Right cardiac atrium (tissue), 5 donors: ENCODE results near the gene GP1BA. TPM values are rescaled to one million over a fixed set of nuclear protein-coding genes. Genes with fewer than 3 reads are reported as not detected.
A peak's percentile ranks its signal among the peaks of the same experiment; 100 is the strongest.
"Not testable (repeated sequence)": the region's sequence is repeated elsewhere in the genome, so short reads cannot be mapped to it uniquely, and the experiment has no call there.

Experiments used
- ATAC-seq, 2 donors: fragments of 200-7000 bp; cut with Tn5 transposase; one replicate each; pipeline versions ENCODE4 v1.8.0 to v1.9.1; 2020; ENCODE audit warnings: moderate library complexity in 2 of 2, mild to moderate bottlenecking in 1 of 2
- DNase-seq, 3 donors: peaks; one replicate each; pipeline ENCODE4 v3.0.0-alpha.2; 2020
- H3K27ac ChIP-seq: one replicate; pipeline ENCODE4 v1.5.1; 2013; ENCODE audit warnings: mild to moderate bottlenecking, low read length, control low read depth, moderate library complexity
- H3K27me3 ChIP-seq: one replicate; pipeline ENCODE4 v1.6.1; 2013; ENCODE audit not compliant: control insufficient read depth, insufficient read depth
- H3K4me1 ChIP-seq: one replicate; pipeline ENCODE4 v1.6.1; 2013; ENCODE audit warnings: low read length; ENCODE audit not compliant: control insufficient read depth, insufficient read depth
- H3K4me3 ChIP-seq: one replicate; pipeline ENCODE4 v1.5.1; 2013; ENCODE audit warnings: low read length, control low read depth
- H3K9me3 ChIP-seq: one replicate; pipeline ENCODE4 v1.6.1; 2013; ENCODE audit warnings: low read length; ENCODE audit not compliant: control insufficient read depth
- WGBS: extraction: QIAGEN DNeasy Blood & Tissue Kit; methylation state at CpG from one replicate; pipeline ENCODE4 v1.1.7; 2013; 5-methylcytosine and 5-hydroxymethylcytosine counted together
- intact Hi-C, 4 donors: fragments of 100-400 bp; cut with DNase I; formaldehyde crosslinking; loops; one replicate each; pipeline versions ENCODE4 v1.11.0 to v1.14.0; 2022 to 2023
- polyA plus RNA-seq: library from polyadenylated mRNA; stranded (reverse); fragments of 200-250 nt; gene quantifications from one replicate; pipeline ENCODE4 v1.2.3, GENCODE V29; 2013
- total RNA-seq, 4 donors: library from RNA; stranded (reverse); fragmentation: NEBNext Ultra II Directional; extraction: Animal tissue kit (Norgen Biotek cat#: 25700); gene quantifications; one replicate each; pipeline ENCODE4 v1.2.1, GENCODE V29; 2021
- donor health status: healthy with polysubstance abuse.
- donor health status: DM: no; HTN: yes; CAD: no.
- donor health status: DM: no; HTN: no; CAD: no.
- donor health status: DM: no; HTN: yes; CAD: no; lungs with severe emphysema.
- donor health status: DM: yes; HTN: yes; CAD: no.

Gene GP1BA
- total and polyA plus RNA-seq, 5 donors = 0.16 to 0.23 TPM; not detected in 3

DNA sequence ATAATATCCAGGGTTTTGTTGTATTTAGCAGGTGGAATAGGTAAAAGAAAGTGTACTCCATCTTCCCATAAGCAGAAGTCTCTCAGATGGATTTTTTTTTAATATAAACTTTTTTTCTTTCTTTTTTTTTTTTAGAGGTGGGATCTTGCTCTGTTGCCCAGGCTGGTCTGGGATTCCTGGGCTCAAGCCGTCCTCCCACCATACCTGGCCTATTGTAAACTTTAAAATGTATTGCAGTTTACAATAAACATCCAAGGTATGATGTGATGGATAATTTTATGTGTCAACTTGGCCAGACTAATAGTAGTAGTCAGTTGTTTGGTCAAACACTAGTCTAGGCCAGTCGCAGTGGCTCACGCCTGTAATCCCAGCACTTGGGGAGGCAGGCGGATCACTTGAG is 10.8 kb upstream of the GP1BA start:
- ATAC-seq (no peak), DNase-seq (no peak)
- Histone ChIP-seq H3K27ac (no peak overlapping the region), H3K4me1 (no peaks in the 10 kb centered on the region), H3K4me3 (no peak overlapping the region), H3K9me3 (no peaks in the 10 kb centered on the region), H3K27me3 (no peaks in the 10 kb centered on the region)
- 91% methylated on average over 4 of the region's 4 CpGs for WGBS
- intact Hi-C loops = no loop called here

DNA sequence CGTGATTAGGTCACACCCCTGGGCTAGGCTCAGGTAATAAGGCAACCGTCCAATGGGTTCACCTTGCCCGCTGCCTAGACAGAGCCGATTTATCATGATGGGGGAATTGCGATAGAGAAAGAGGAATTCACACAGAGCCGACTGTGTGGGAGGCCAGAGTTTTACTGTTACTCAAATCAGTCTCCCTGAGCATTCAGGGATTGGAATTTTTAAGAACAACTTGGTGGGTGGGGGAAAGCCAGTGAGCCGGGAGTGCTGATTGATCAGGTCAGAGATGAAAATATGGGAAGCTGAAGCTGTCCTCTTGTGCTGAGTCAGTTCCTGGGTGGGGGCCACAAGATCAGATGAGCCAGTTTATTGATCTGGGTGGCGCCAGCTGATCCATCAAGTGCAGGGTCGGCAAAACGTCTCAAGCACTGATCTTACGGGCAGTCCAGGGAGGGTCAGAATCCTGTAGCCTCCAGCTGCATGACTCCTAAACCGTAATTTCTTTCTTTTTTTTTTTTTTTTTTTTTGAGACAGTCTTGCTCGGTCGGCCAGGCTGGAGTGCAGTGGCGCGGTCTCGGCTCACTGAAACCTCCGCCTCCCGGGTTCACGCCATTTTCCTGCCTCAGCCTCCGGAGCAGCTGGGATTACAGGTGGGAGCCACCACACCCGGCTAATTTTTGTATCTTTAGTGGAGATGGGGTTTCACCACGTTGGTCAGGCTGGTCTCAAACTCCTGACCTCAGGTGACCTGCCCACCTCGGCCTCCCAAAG is 5.3 kb upstream of the GP1BA start:
- H3K9me3 ChIP-seq, H3K4me3 ChIP-seq, DNase-seq, H3K4me1 ChIP-seq, ATAC-seq, H3K27ac ChIP-seq, intact Hi-C loops, H3K27me3 ChIP-seq: not testable (repeated sequence)
- WGBS = 83% methylated on average over 24 of the region's 24 CpGs

DNA sequence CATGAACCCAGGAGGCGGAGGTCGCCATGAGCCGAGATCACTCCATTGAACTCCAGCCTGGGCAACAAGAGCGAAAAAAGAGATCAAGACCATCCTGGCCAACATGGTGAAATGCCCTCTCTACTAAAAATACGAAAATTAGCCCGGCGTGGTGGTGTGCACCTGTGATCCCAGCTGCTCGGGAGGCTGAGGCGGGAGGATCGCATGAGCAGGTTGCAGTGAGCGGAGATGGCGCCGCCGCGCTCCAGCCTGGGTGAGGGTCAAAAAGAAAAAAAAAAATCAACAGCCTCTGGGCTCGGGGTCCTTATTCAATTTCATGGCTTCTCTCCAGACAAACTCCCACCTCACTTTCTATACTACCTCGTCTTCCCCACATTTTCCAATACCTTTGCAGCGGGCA is 3.2 kb upstream of the GP1BA start:
- no peaks in the 10 kb centered on the region for H3K9me3 ChIP-seq
- intact Hi-C loops = no loop called here
- WGBS = 97% methylated on average over 18 of the region's 18 CpGs

DNA sequence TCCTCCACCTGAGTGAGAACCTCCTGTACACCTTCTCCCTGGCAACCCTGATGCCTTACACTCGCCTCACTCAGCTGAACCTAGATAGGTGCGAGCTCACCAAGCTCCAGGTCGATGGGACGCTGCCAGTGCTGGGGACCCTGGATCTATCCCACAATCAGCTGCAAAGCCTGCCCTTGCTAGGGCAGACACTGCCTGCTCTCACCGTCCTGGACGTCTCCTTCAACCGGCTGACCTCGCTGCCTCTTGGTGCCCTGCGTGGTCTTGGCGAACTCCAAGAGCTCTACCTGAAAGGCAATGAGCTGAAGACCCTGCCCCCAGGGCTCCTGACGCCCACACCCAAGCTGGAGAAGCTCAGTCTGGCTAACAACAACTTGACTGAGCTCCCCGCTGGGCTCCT is 679 bp downstream of the GP1BA start:
- H3K4me3 ChIP-seq = no peak overlapping the region
- no peaks in the 10 kb centered on the region for H3K9me3 ChIP-seq
- no peaks in the 10 kb centered on the region for H3K27me3 ChIP-seq
- WGBS = 95% methylated on average over 12 of the region's 12 CpGs
- no peak overlapping the region for H3K27ac ChIP-seq
- intact Hi-C loops = loop anchor here in 1 of 4 donors (10.0 kb wide), 1 partner anchor 52 kb away; the partner anchor contains the start of gene CAMTA2
- DNase-seq = no peak
- peaks cover 5% of the 10 kb centered on the region for H3K4me1 ChIP-seq
- ATAC-seq = no peak

More for the DNA sequence above, 3.2 kb upstream of the GP1BA start:
- ATAC-seq (no peak), DNase-seq (no peak)
- Histone ChIP-seq H3K4me3 (no peak overlapping the region), H3K27ac (no peak overlapping the region), H3K4me1 (peaks cover under 1% of the 10 kb centered on the region), H3K27me3 (no peaks in the 10 kb centered on the region)

DNA sequence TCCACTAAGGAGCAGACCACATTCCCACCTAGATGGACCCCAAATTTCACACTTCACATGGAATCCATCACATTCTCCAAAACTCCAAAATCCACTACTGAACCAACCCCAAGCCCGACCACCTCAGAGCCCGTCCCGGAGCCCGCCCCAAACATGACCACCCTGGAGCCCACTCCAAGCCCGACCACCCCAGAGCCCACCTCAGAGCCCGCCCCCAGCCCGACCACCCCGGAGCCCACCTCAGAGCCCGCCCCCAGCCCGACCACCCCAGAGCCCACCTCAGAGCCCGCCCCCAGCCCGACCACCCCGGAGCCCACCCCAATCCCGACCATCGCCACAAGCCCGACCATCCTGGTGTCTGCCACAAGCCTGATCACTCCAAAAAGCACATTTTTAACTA is 1.6 kb downstream of the GP1BA start:
- DNase-seq (no peak), ATAC-seq (no peak)
- intact Hi-C loops = loop anchor here in 1 of 4 donors (10.0 kb wide), 1 partner anchor 51 kb away; the partner anchor contains the start of gene CAMTA2
- Histone ChIP-seq H3K9me3 (no peaks in the 10 kb centered on the region), H3K4me3 (no peak overlapping the region), H3K27me3 (no peaks in the 10 kb centered on the region), H3K27ac (peak overlapping the region; percentile 66), H3K4me1 (peaks cover 6% of the 10 kb centered on the region)
- 80% methylated on average over 16 of the region's 16 CpGs for WGBS

DNA sequence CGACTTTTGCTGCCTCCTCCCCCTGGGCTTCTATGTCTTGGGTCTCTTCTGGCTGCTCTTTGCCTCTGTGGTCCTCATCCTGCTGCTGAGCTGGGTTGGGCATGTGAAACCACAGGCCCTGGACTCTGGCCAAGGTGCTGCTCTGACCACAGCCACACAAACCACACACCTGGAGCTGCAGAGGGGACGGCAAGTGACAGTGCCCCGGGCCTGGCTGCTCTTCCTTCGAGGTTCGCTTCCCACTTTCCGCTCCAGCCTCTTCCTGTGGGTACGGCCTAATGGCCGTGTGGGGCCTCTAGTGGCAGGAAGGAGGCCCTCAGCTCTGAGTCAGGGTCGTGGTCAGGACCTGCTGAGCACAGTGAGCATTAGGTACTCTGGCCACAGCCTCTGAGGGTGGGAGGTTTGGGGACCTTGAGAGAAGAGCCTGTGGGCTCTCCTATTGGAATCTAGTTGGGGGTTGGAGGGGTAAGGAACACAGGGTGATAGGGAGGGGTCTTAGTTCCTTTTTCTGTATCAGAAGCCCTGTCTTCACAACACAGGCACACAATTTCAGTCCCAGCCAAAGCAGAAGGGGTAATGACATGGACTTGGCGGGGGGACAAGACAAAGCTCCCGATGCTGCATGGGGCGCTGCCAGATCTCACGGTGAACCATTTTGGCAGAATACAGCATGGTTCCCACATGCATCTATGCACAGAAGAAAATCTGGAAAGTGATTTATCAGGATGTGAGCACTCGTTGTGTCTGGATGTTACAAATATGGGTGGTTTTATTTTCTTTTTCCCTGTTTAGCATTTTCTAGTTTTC is 2.3 kb downstream of the GP1BA start:
- DNase-seq = peak in 2 of 3 donors; percentile 67 to 79
- intact Hi-C loops = loop anchor here in 1 of 4 donors (10.0 kb wide), 1 partner anchor 50 kb away; the partner anchor contains the start of gene CAMTA2
- Histone ChIP-seq H3K27ac (peak overlapping the region; percentile 66), H3K4me1 (peaks cover 9% of the 10 kb centered on the region), H3K4me3 (no peak overlapping the region), H3K27me3 (no peaks in the 10 kb centered on the region), H3K9me3 (no peaks in the 10 kb centered on the region)
- WGBS = 17% methylated on average over 14 of the region's 14 CpGs
- ATAC-seq = peak; percentile 28 to 38

DNA sequence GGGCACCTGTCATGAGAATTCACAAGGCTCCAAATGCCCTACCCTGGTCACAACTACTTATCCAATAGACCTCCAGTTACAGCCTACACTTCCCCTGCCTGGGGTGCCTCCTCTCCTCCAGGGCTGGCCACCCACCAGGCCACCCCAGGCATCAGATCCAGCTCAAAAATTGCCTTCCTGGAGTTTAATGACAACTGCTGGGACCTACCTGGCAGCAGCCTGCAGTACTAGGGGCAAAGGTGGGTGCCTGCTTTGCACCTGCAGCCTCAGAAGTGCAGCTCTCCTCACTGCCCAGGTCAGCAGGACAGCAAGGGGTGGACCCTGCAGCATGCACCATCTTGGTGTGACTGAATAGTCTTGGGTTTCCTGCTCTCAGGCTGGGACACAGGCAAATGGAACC is 3.6 kb downstream of the GP1BA start:
- ATAC-seq = no peak
- DNase-seq = no peak
- intact Hi-C loops = loop anchor here in 1 of 4 donors (10.0 kb wide), 1 partner anchor 49 kb away; the partner anchor contains the start of gene CAMTA2
- Histone ChIP-seq H3K27me3 (no peaks in the 10 kb centered on the region), H3K9me3 (no peaks in the 10 kb centered on the region), H3K4me1 (peaks cover 9% of the 10 kb centered on the region), H3K27ac (no peak overlapping the region), H3K4me3 (no peak overlapping the region)

DNA sequence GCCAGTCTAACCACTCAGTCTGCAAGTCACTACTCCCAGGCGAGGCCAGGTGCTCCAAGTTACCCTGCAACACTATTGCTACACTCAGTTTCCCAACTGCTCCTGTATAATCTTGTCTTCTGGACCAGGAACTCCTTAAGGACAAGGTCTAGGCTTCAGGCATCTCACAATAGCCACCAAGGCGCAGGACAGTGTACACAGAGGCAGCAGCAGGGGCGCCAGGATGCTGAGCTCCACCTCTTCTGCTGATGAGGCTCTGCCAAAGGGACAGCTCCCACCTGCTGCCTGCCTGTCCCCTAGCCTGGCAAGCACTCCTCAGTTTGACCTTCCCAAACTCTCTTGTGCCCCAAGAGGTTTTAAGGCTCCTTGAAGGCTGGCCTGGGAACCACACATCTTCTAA is 4.4 kb downstream of the GP1BA start:
- Histone ChIP-seq H3K9me3 (no peaks in the 10 kb centered on the region), H3K27me3 (no peaks in the 10 kb centered on the region), H3K4me1 (peaks cover 11% of the 10 kb centered on the region), H3K27ac (no peak overlapping the region), H3K4me3 (no peak overlapping the region)
- DNase-seq (no peak), ATAC-seq (no peak)
- intact Hi-C loops = loop anchor here in 1 of 4 donors (10.0 kb wide), 1 partner anchor 48 kb away; the partner anchor contains the start of gene CAMTA2
- WGBS = 87% methylated on average over 3 of the region's 3 CpGs

DNA sequence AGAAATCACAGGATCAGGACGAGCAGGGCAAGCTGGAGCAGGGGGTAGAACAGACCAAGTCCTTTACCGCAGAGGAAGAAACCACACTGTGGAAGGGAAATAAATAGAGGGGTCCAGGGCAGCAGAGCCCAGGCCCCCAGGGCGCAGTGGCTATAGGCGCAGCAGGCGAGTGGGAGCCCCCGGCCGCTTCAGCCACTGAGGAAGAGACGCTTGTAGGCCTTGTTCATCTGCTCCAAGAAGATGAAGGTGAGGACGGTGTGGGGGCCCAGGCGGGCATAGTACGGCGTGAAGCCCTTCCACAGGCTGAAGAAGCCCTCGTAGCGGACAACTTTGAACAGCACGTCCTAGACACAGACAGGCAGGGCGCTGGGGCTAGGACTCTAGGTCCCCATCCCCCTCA is 5.5 kb downstream of the GP1BA start:
- Histone ChIP-seq H3K4me1 (peaks cover 11% of the 10 kb centered on the region), H3K9me3 (no peaks in the 10 kb centered on the region), H3K27ac (no peak overlapping the region), H3K27me3 (no peaks in the 10 kb centered on the region), H3K4me3 (no peak overlapping the region)
- DNase-seq (no peak), ATAC-seq (no peak)
- intact Hi-C loops = loop anchor here in 1 of 4 donors (10.0 kb wide), 1 partner anchor 47 kb away; the partner anchor contains the start of gene CAMTA2
- WGBS = 90% methylated on average over 16 of the region's 16 CpGs

DNA sequence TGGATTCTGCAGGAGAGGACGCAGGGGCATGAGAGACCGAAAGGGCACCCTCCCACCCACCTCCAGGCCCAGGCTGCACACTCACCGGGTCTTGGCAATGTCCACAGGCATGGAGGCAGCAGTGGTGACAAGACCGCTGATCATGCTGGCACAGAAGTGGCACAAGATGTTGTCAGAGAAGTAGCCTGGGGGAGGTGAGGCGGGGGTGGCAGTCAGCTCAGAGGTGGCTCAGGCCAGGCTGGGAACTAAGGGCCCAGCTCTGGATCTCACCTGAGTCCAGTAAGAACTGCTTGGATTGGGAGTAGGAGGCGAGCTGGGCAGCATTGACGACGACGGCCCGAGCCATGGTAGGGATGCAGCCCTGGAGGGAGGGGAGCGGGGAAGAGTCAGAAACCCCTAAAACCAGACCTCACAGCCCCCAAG is 6.0 kb downstream of the GP1BA start:
- intact Hi-C loops = loop anchor here in 1 of 4 donors (10.0 kb wide), 1 partner anchor 47 kb away; the partner anchor contains the start of gene CAMTA2
- ATAC-seq = no peak
- Histone ChIP-seq H3K4me1 (peaks cover 11% of the 10 kb centered on the region), H3K27ac (no peak overlapping the region), H3K9me3 (no peaks in the 10 kb centered on the region), H3K27me3 (no peaks in the 10 kb centered on the region), H3K4me3 (no peak overlapping the region)
- peak in 2 of 3 donors; percentile 55 to 67 for DNase-seq
- WGBS = 85% methylated on average over 11 of the region's 11 CpGs
